Activated naive CD8-positive, alpha-beta T cell treated with anti-CD3 and anti-CD28 coated beads, Interleukin-2, amount 50 U/mL, for 16 hours (primary cell): ENCODE results near the gene PYGB.

Source experiments
- DNase-seq: peaks from one replicate; pipeline ENCODE4 v3.0.0-alpha.2; 2020; ENCODE audit warnings: low read depth, low spot score

Gene PYGB

GRCh38 chr20:25271486-25272222 is 23.8 kb downstream of the PYGB start:
- DNase-seq = no peak

GRCh38 chr20:25272223-25273000 is 24.5 kb downstream of the PYGB start:
- no peak for DNase-seq

- no peak for DNase-seq
Observed at GRCh38 chr20:25273046-25273445, 25.2 kb downstream of the PYGB start.

- DNase-seq = no peak
Observed at GRCh38 chr20:25273541-25274358, 25.9 kb downstream of the PYGB start.

- DNase-seq = no peak
Observed at GRCh38 chr20:25274481-25274880, 26.6 kb downstream of the PYGB start.

- no peak for DNase-seq
Observed at GRCh38 chr20:25274891-25275812, 27.3 kb downstream of the PYGB start.

GRCh38 chr20:25275813-25276532 is 28.1 kb downstream of the PYGB start:
- no peak for DNase-seq

GRCh38 chr20:25276533-25277050 is 28.7 kb downstream of the PYGB start:
- no peak for DNase-seq

- no peak for DNase-seq
Observed at GRCh38 chr20:25277051-25277801, 29.3 kb downstream of the PYGB start.

- no peak for DNase-seq
Observed at GRCh38 chr20:25277941-25278521, 30.1 kb downstream of the PYGB start.

GRCh38 chr20:25278636-25279361 is 30.9 kb downstream of the PYGB start:
- no peak for DNase-seq

GRCh38 chr20:25279403-25279802 is 31.5 kb downstream of the PYGB start:
- DNase-seq = no peak

- no peak for DNase-seq
Observed at GRCh38 chr20:25280051-25280573, 32.2 kb downstream of the PYGB start.

GRCh38 chr20:25280574-25281535 is 33.0 kb downstream of the PYGB start:
- DNase-seq = no peak

GRCh38 chr20:25281541-25281991 is 33.7 kb downstream of the PYGB start:
- DNase-seq = no peak

GRCh38 chr20:25282034-25282781 is 34.3 kb downstream of the PYGB start:
- DNase-seq = no peak
